ENCODE data around the gene KIF5C.

KIF5C gene

GRCh38 chr2:148922062-148922461 is 47.0 kb downstream of the KIF5C start:
- Histone ChIP-seq H3K4me3 (ENCODE audit: insufficient read length, low read depth) (no peak overlapping the region), H3K9me3 (ENCODE audit: insufficient read depth, low read length) (peaks cover 7% of the 10 kb centered on the region; the same call in 1 of the 2 replicates), H3K4me1 (ENCODE audit: insufficient read depth, insufficient read length) (peaks cover 3% of the 10 kb centered on the region), H3K27me3 (ENCODE audit: insufficient read depth, insufficient read length) (no peaks in the 10 kb centered on the region), H3K9ac (ENCODE audit: insufficient read length, low read depth) (no peak overlapping the region), H3K36me3 (ENCODE audit: insufficient read depth, insufficient read length, low read length) (peaks cover 19% of the 10 kb centered on the region)
- no peak for TF ChIP-seq YY1 (IDR thresholded peaks at IDR 0.05; ENCODE audit: insufficient read depth, insufficient read length)
- TF ChIP-seq SUZ12 (IDR thresholded peaks at IDR 0.05; ENCODE audit: extremely low read depth, insufficient read depth, insufficient read length) = no peak
- TF ChIP-seq ZNF274 (IDR thresholded peaks at IDR 0.05; ENCODE audit: low read depth, low read length) = no peak
- no peak for DNase-seq (ENCODE audit: low read depth, low spot score)

DNA sequence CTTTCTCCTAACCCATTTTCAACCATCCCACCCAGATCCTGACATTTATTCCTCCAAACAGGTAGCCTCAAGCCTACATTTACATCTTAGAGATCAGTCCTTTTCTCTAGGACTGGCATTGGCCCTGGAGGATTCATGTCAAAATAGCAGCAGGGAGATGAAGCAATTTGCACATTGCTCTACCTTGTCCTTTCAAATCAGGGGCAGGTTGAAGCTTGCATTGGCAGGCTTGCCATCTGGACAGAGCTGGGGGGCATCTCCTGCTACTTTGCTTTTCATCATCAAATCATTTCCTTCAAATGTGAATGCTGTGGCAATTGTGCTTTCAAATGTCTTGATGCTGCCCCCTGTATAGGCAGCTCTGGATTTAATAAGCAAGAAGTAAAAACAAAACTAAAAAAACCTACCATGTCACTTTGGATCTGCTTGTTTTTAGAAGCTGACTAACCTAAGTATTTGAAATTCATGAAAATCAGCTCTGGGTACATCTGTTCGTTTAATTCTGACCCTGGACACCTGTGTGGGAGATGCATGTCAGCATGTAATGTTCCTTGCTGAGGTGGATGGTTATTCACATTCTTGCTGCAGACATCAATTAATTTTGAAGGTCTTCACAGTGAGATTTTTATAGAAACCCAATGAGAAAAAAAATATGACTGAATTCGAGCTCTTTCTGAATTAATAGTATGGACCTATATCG is 47.9 kb downstream of the KIF5C start:
- H3K9ac ChIP-seq (ENCODE audit: insufficient read length, low read depth) = no peak overlapping the region
- H3K9me3 ChIP-seq (ENCODE audit: insufficient read depth, low read length) = peaks cover 7% of the 10 kb centered on the region; the same call in 1 of the 2 replicates
- DNase-seq (ENCODE audit: low read depth, low spot score) = no peak
- no peaks in the 10 kb centered on the region for H3K27me3 ChIP-seq (ENCODE audit: insufficient read depth, insufficient read length)
- H3K4me1 ChIP-seq (ENCODE audit: insufficient read depth, insufficient read length) = peaks cover 4% of the 10 kb centered on the region
- peaks cover 21% of the 10 kb centered on the region for H3K36me3 ChIP-seq (ENCODE audit: insufficient read depth, insufficient read length, low read length)
- no peak overlapping the region for H3K4me3 ChIP-seq (ENCODE audit: insufficient read length, low read depth)
- no peak for TF ChIP-seq YY1 (IDR thresholded peaks at IDR 0.05; ENCODE audit: insufficient read depth, insufficient read length)
- no peak for TF ChIP-seq SUZ12 (IDR thresholded peaks at IDR 0.05; ENCODE audit: extremely low read depth, insufficient read depth, insufficient read length)
- no peak for TF ChIP-seq ZNF274 (IDR thresholded peaks at IDR 0.05; ENCODE audit: low read depth, low read length)

- Histone ChIP-seq H3K36me3 (ENCODE audit: insufficient read depth, insufficient read length, low read length) (peaks cover 24% of the 10 kb centered on the region), H3K27me3 (ENCODE audit: insufficient read depth, insufficient read length) (no peaks in the 10 kb centered on the region), H3K4me1 (ENCODE audit: insufficient read depth, insufficient read length) (peaks cover 4% of the 10 kb centered on the region), H3K9me3 (ENCODE audit: insufficient read depth, low read length) (no peaks in the 10 kb centered on the region), H3K9ac (ENCODE audit: insufficient read length, low read depth) (no peak overlapping the region), H3K4me3 (ENCODE audit: insufficient read length, low read depth) (no peak overlapping the region)
- DNase-seq (ENCODE audit: low read depth, low spot score) = no peak
- TF ChIP-seq ZNF274 (IDR thresholded peaks at IDR 0.05; ENCODE audit: low read depth, low read length) (no peak), SUZ12 (IDR thresholded peaks at IDR 0.05; ENCODE audit: extremely low read depth, insufficient read depth, insufficient read length) (no peak), YY1 (IDR thresholded peaks at IDR 0.05; ENCODE audit: insufficient read depth, insufficient read length) (no peak)
Observed at GRCh38 chr2:148924514-148925178, 49.6 kb downstream of the KIF5C start.

GRCh38 chr2:148926291-148926961 is 51.4 kb downstream of the KIF5C start:
- Histone ChIP-seq H3K9me3 (ENCODE audit: insufficient read depth, low read length) (no peaks in the 10 kb centered on the region), H3K36me3 (ENCODE audit: insufficient read depth, insufficient read length, low read length) (peaks cover 30% of the 10 kb centered on the region), H3K4me1 (ENCODE audit: insufficient read depth, insufficient read length) (peaks cover 6% of the 10 kb centered on the region), H3K9ac (ENCODE audit: insufficient read length, low read depth) (no peak overlapping the region), H3K27me3 (ENCODE audit: insufficient read depth, insufficient read length) (no peaks in the 10 kb centered on the region), H3K4me3 (ENCODE audit: insufficient read length, low read depth) (no peak overlapping the region)
- TF ChIP-seq ZNF274 (IDR thresholded peaks at IDR 0.05; ENCODE audit: low read depth, low read length) = no peak
- TF ChIP-seq SUZ12 (IDR thresholded peaks at IDR 0.05; ENCODE audit: extremely low read depth, insufficient read depth, insufficient read length) = no peak
- no peak for TF ChIP-seq YY1 (IDR thresholded peaks at IDR 0.05; ENCODE audit: insufficient read depth, insufficient read length)
- DNase-seq (ENCODE audit: low read depth, low spot score) = peak; percentile 28

DNA sequence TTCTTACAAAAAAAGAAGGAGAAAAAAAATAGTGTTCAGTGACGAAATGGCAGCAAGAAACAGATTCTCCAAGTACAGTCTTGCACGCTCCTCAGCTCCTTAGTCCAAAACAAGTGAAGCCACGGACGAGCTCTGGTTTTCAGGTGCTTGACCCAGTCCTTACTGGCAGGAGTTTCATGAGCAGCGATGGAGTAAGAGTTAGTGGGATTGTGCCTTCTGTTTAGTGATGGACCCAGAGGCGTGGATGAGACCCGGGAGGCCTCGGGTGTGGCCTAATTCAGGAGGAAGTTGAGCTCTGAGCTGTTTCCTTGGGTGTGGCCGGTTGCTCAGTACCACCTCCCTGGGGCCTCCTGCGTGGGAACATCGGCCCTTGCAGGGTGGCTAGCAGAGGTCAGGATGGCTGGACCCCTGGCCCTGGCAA is 52.0 kb downstream of the KIF5C start:
- Histone ChIP-seq H3K27me3 (ENCODE audit: insufficient read depth, insufficient read length) (no peaks in the 10 kb centered on the region), H3K9ac (ENCODE audit: insufficient read length, low read depth) (no peak overlapping the region), H3K4me3 (ENCODE audit: insufficient read length, low read depth) (no peak overlapping the region), H3K9me3 (ENCODE audit: insufficient read depth, low read length) (no peaks in the 10 kb centered on the region), H3K4me1 (ENCODE audit: insufficient read depth, insufficient read length) (peaks cover 6% of the 10 kb centered on the region), H3K36me3 (ENCODE audit: insufficient read depth, insufficient read length, low read length) (peaks cover 30% of the 10 kb centered on the region)
- no peak for DNase-seq (ENCODE audit: low read depth, low spot score)
- TF ChIP-seq ZNF274 (IDR thresholded peaks at IDR 0.05; ENCODE audit: low read depth, low read length) (no peak), YY1 (IDR thresholded peaks at IDR 0.05; ENCODE audit: insufficient read depth, insufficient read length) (no peak), SUZ12 (IDR thresholded peaks at IDR 0.05; ENCODE audit: extremely low read depth, insufficient read depth, insufficient read length) (no peak)

DNA sequence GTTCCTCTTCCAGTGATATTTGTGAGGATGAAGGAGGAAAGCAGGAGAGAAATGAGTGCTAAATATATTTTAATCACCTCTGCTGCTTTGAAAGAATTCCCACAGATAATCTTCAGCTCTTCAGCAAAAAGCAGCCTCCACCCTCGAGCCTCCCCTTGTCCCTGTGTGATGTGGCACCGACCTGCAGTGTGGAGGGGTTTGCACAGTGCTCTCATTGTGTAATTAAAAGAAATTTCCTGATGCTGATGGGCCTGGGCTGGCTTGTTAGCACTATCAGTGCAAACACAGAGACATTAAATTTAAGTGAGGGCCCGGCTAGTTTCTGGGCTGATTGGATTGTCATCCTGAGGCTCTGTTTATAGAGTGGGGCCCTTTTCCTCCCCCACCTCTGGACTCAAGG is 53.4 kb downstream of the KIF5C start:
- no peak for TF ChIP-seq YY1 (IDR thresholded peaks at IDR 0.05; ENCODE audit: insufficient read depth, insufficient read length)
- no peak for TF ChIP-seq ZNF274 (IDR thresholded peaks at IDR 0.05; ENCODE audit: low read depth, low read length)
- no peak for TF ChIP-seq SUZ12 (IDR thresholded peaks at IDR 0.05; ENCODE audit: extremely low read depth, insufficient read depth, insufficient read length)
- no peak overlapping the region for H3K4me3 ChIP-seq (ENCODE audit: insufficient read length, low read depth)
- H3K27me3 ChIP-seq (ENCODE audit: insufficient read depth, insufficient read length) = no peaks in the 10 kb centered on the region
- no peak overlapping the region for H3K9ac ChIP-seq (ENCODE audit: insufficient read length, low read depth)
- H3K36me3 ChIP-seq (ENCODE audit: insufficient read depth, insufficient read length, low read length) = peaks cover 36% of the 10 kb centered on the region
- H3K9me3 ChIP-seq (ENCODE audit: insufficient read depth, low read length) = no peaks in the 10 kb centered on the region
- H3K4me1 ChIP-seq (ENCODE audit: insufficient read depth, insufficient read length) = peaks cover 6% of the 10 kb centered on the region
- DNase-seq (ENCODE audit: low read depth, low spot score) = no peak

Measured in NT2/D1 (cell line).